Colonic mucosa (tissue), 4 donors: Measurements from ENCODE around the gene TCF20. TPM values are rescaled to one million over a fixed set of nuclear protein-coding genes. Genes with fewer than 3 reads are reported as not detected.

Source experiments
- DNase-seq: peaks from one replicate; pipeline ENCODE4 v3.0.0-alpha.2; 2020
- H3K27ac ChIP-seq: fragments of 200-600 bp; one replicate; pipeline ENCODE4 v1.8.0; 2021
- H3K27me3 ChIP-seq: fragments of 200-600 bp; one replicate; pipeline ENCODE4 v1.8.0; 2021
- H3K36me3 ChIP-seq: fragments of 200-600 bp; one replicate; pipeline ENCODE4 v1.8.0; 2021
- H3K4me1 ChIP-seq: fragments of 200-600 bp; one replicate; pipeline ENCODE4 v1.8.0; 2021; ENCODE audit warnings: mild to moderate bottlenecking
- H3K4me3 ChIP-seq: fragments of 200-600 bp; one replicate; pipeline ENCODE4 v1.8.0; 2021
- H3K9ac ChIP-seq, 2 donors: one replicate each; pipeline ENCODE4 v1.7.0; 2013; ENCODE audit warnings: control low read depth in 2 of 2, low read depth in 2 of 2, low read length in 2 of 2
- H3K9me3 ChIP-seq: fragments of 200-600 bp; one replicate; pipeline ENCODE4 v1.8.0; 2021
- intact Hi-C: fragments of 100-400 bp; cut with DNase I; formaldehyde crosslinking; loops from one replicate; pipeline ENCODE4 v1.14.1; 2022
- total RNA-seq, 2 donors: library from RNA; stranded (reverse); fragmentation: NEBNext Ultra II Directional in 1 of 2; extraction: Animal tissue kit (Norgen Biotek cat#: 25700) in 1 of 2; gene quantifications; one replicate each; pipeline ENCODE4 v1.2.1, GENCODE V29; 2021
- TF ChIP-seq, protein P1 (sequence below): fragments of 200-600 bp; IDR thresholded peaks from one replicate; pipeline ENCODE4 v1.8.0; 2022; ENCODE audit warnings: antibody characterized with exemption, mild to moderate bottlenecking
- donor health status: healthy.
- donor health status: DM: no; HTN: no; CAD: no.
- donor health status: DM: no; HTN: no; CAD: no.

Gene TCF20
- total RNA-seq, 2 donors from 2014 or later, result 52.9 to 62.0 TPM

DNA sequence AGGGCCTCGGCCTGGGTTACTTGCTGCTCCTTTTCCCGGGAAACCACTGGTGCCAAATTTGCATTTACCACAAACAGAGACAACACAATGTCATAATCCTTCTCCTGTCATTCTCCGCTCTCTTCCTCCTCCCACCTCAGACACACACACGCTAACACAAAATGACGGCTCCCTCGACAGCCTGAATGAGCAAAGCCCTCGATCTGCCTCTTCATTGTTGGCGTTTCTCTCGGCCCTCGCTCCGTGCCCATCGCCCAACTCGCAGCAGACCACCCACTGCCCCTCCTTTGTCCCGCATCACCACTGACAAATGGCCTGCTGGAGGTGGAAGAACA lies 12.5 kb upstream of the TCF20 start:
- Histone ChIP-seq H3K27ac (no peak overlapping the region), H3K4me3 (peak overlapping the region; percentile 22)
- TF ChIP-seq, protein P1, sequence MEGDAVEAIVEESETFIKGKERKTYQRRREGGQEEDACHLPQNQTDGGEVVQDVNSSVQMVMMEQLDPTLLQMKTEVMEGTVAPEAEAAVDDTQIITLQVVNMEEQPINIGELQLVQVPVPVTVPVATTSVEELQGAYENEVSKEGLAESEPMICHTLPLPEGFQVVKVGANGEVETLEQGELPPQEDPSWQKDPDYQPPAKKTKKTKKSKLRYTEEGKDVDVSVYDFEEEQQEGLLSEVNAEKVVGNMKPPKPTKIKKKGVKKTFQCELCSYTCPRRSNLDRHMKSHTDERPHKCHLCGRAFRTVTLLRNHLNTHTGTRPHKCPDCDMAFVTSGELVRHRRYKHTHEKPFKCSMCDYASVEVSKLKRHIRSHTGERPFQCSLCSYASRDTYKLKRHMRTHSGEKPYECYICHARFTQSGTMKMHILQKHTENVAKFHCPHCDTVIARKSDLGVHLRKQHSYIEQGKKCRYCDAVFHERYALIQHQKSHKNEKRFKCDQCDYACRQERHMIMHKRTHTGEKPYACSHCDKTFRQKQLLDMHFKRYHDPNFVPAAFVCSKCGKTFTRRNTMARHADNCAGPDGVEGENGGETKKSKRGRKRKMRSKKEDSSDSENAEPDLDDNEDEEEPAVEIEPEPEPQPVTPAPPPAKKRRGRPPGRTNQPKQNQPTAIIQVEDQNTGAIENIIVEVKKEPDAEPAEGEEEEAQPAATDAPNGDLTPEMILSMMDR, result no peak

DNA sequence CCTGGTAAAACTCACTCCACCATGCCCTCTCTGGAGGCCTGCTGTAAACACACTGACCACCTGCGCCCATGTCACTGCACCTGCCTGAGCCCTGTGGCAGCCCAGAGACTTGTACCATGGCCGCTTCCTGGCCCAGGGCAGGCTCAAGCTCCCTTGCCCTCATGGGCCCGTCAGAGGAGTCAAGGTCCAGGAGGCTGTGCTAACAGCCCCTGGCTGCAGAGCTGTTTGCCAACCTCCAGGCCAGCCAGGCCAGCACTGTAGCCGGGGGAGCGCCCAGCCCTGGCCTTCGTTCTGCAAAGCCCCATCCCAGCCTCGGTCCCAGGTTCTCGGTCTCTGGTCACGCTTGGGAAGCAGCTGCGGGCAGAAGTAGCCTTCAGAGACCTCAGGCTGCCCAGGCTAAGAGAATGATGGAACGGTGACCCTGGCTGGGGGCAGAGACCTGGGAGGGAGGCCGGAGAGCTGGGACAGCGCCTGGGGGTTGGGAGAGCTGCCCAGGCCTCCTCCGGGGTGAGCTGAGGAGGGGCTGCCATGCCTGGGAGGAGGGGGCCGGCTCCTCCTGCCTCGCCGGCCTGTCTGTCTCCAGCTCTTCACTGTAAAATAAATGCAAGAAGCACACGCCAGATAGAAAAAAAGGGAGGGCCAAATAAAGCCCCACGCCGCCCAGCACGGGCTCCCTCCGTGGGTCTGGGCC lies 11.9 kb upstream of the TCF20 start:
- H3K9me3 ChIP-seq, result no peaks in the 10 kb centered on the region
- no peaks in the 10 kb centered on the region for H3K36me3 ChIP-seq
- no peaks in the 10 kb centered on the region for H3K27me3 ChIP-seq
- H3K4me1 ChIP-seq, result peaks cover 14% of the 10 kb centered on the region
- intact Hi-C loops, result no loop called here
- TF ChIP-seq, protein P1, result no peak
- no peak for DNase-seq
- H3K9ac ChIP-seq, result peak overlapping the region in 1 of 2 donors; percentile 36
- no peak overlapping the region for H3K27ac ChIP-seq
- no peak overlapping the region for H3K4me3 ChIP-seq

More for the DNA sequence above, 12.5 kb upstream of the TCF20 start:
- peaks cover 14% of the 10 kb centered on the region for H3K4me1 ChIP-seq
- intact Hi-C loops, result no loop called here
- no peaks in the 10 kb centered on the region for H3K36me3 ChIP-seq
- peak overlapping the region; percentile 1 to 36 for H3K9ac ChIP-seq
- no peaks in the 10 kb centered on the region for H3K27me3 ChIP-seq
- DNase-seq, result no peak
- H3K9me3 ChIP-seq, result no peaks in the 10 kb centered on the region

DNA sequence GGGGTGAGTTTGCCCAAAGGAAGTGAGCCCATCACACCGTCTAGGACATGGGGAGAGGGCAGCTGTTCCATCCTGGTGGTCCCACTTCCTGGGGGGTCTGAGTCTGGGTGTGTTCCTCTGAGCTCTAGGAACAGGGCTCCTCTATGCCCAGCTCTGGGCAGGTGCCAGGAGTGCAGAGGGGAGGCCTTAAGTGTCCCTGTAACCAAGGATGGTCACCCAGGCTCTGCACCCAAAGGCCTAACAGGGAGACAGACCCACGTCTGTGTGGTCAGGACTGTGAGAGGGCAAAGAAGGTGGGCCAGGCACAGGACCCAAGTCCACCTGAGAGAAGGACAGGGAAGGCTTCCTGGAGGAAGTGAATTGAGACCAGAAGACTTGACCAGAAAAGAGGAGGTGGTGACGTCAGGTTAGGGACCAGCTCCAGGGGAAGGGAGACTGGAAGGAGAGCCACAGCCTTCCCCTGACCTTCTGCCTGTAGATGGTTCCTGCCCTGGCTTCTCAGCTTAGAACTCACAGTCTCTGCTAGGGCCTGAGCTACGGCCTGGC lies 11.3 kb upstream of the TCF20 start:
- no peak overlapping the region for H3K4me3 ChIP-seq
- intact Hi-C loops, result no loop called here

DNA sequence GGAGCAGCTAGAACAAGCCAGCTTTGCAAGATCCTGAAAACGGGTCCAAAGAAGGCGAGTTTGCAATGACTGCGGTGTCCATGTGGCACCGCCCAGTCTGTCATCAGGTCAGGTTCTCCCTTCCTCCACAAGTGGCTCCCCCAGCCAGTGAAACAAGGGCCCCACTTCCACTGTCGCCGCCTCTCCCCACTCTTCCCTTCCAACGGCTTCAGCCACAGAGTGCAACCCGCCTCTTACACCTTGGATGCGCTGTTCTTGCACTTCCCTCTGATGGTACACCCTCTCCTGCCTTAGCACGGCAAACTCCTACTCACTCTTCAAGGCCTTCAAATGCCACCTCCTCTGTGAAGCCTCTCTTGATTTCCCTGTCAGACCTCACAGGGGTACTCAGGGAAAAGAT lies 10.8 kb upstream of the TCF20 start:
- no peak for DNase-seq
- H3K4me1 ChIP-seq, result peaks cover 14% of the 10 kb centered on the region
- H3K27ac ChIP-seq, result no peak overlapping the region

More for the DNA sequence above, 11.3 kb upstream of the TCF20 start:
- H3K36me3 ChIP-seq, result no peaks in the 10 kb centered on the region
- H3K27ac ChIP-seq, result no peak overlapping the region
- H3K4me1 ChIP-seq, result peaks cover 14% of the 10 kb centered on the region
- DNase-seq, result no peak
- no peaks in the 10 kb centered on the region for H3K27me3 ChIP-seq
- TF ChIP-seq, protein P1, result no peak
- H3K9me3 ChIP-seq, result no peaks in the 10 kb centered on the region
- peak overlapping the region in 1 of 2 donors; percentile 36 for H3K9ac ChIP-seq

DNA sequence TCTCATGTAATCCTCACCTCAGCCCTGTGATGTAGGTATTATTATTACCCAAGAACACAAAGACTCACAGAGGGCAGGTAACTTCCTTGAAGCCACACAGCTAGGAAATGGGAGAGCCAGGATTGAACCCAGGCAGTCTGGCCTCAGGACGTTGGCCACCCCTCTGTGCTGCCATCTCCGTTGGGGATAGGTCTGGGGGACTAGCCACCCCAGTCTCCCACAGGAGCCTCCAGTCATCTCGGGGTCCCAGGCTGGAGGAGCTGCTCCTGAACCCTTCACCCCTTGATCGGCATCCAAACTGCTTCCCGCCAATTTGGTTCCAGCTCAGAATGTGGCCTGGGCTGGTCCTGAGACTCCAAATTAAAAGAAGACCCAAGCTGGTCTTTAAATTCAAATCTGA lies 10.4 kb upstream of the TCF20 start:
- no peak overlapping the region for H3K4me3 ChIP-seq
- intact Hi-C loops, result no loop called here

More for the DNA sequence above, 10.8 kb upstream of the TCF20 start:
- Histone ChIP-seq H3K9ac (no peak overlapping the region), H3K27me3 (no peaks in the 10 kb centered on the region), H3K36me3 (no peaks in the 10 kb centered on the region), H3K4me3 (no peak overlapping the region), H3K9me3 (no peaks in the 10 kb centered on the region)
- intact Hi-C loops, result no loop called here
- TF ChIP-seq, protein P1, result no peak

More for the DNA sequence above, 10.4 kb upstream of the TCF20 start:
- Histone ChIP-seq H3K36me3 (no peaks in the 10 kb centered on the region), H3K9ac (no peak overlapping the region), H3K27me3 (no peaks in the 10 kb centered on the region), H3K4me1 (peaks cover 14% of the 10 kb centered on the region), H3K9me3 (no peaks in the 10 kb centered on the region), H3K27ac (no peak overlapping the region)
- TF ChIP-seq, protein P1, result no peak
- DNase-seq, result no peak
